CD4-positive, alpha-beta T cell treated with Interleukin-15 for 4 hours (primary cell): ENCODE data around the gene ZBTB26.
"Not testable (repeated sequence)": the region's sequence is repeated elsewhere in the genome, so short reads cannot be mapped to it uniquely, and the experiment has no call there.

Source experiments
- DNase-seq: peaks from one replicate; pipeline ENCODE4 v3.0.0-alpha.2; 2020; ENCODE audit warnings: low spot score

The ZBTB26 gene

GRCh38 chr9:122923947-122924346 is 7.4 kb downstream of the ZBTB26 start:
- DNase-seq = no peak

GRCh38 chr9:122922713-122923112 is 8.6 kb downstream of the ZBTB26 start:
- DNase-seq = no peak

GRCh38 chr9:122918310-122918709 is 13.0 kb downstream of the ZBTB26 start:
- no peak for DNase-seq

GRCh38 chr9:122912964-122913673 is 18.2 kb downstream of the ZBTB26 start, which contains the start of gene ZBTB6:
Gene ZBTB6, minus strand, starts transcription at chr9:122913323. Its CDS starts 1,251 bp downstream, at chr9:122912072.
- DNase-seq = peak; percentile 72

GRCh38 chr9:122912671-122912963 is 18.7 kb downstream of the ZBTB26 start:
- DNase-seq = no peak

GRCh38 chr9:122906122-122906521 is 25.2 kb downstream of the ZBTB26 start:
- DNase-seq = not testable (repeated sequence)

GRCh38 chr9:122904823-122905710 is 26.2 kb downstream of the ZBTB26 start, which contains the start of gene RC3H2:
Gene RC3H2, minus strand, starts transcription at chr9:122905359. Its CDS starts 7,850 bp downstream, at chr9:122897509.
- peak; percentile 98 for DNase-seq

- peak; percentile 12 for DNase-seq
These were observed 26.9 kb downstream of the ZBTB26 start for GRCh38 chr9:122904466-122904822.

GRCh38 chr9:122900791-122901190 is 30.5 kb downstream of the ZBTB26 start:
- DNase-seq = peak; percentile 18

- no peak for DNase-seq
These were observed 33.3 kb downstream of the ZBTB26 start for GRCh38 chr9:122897969-122898368.

- DNase-seq = no peak
These were observed 42.8 kb downstream of the ZBTB26 start for GRCh38 chr9:122888480-122888879.

GRCh38 chr9:122883125-122883524 is 48.2 kb downstream of the ZBTB26 start:
- DNase-seq = no peak

GRCh38 chr9:122879443-122879842 is 51.9 kb downstream of the ZBTB26 start:
- DNase-seq = no peak

- DNase-seq = no peak
These were observed 55.8 kb downstream of the ZBTB26 start for GRCh38 chr9:122875523-122875922.

- DNase-seq = not testable (repeated sequence)
These were observed 64.0 kb downstream of the ZBTB26 start for GRCh38 chr9:122867276-122867675.

GRCh38 chr9:122866079-122866478 is 65.2 kb downstream of the ZBTB26 start:
- no peak for DNase-seq
